Liver (tissue), 3 donors: Measurements from ENCODE around the gene DNM3.

ENCODE experiments used
- EGR1 ChIP-seq, 2 donors: IDR thresholded peaks; 2 replicates each; pipeline ENCODE4 v1.6.1; 2016 to 2018; ENCODE audit warnings: antibody characterized with exemption in 2 of 2, low read depth in 2 of 2
- GABPA ChIP-seq, 2 donors: IDR thresholded peaks in 1 of 2; conservative IDR thresholded peaks in 1 of 2; 2 replicates each; pipeline ENCODE4 v1.6.1; 2016; ENCODE audit warnings: antibody characterized with exemption in 2 of 2, mild to moderate bottlenecking in 1 of 2, moderate library complexity in 1 of 2
- HNF4G ChIP-seq: IDR thresholded peaks from 2 replicates; pipeline ENCODE4 v1.6.1; 2016; ENCODE audit warnings: antibody characterized with exemption
- JUND ChIP-seq, 2 donors: IDR thresholded peaks; 2 replicates each; pipeline ENCODE4 v1.6.1; 2016; ENCODE audit warnings: antibody characterized with exemption in 2 of 2
- NR2F2 ChIP-seq: IDR thresholded peaks from 2 replicates; pipeline ENCODE4 v1.6.1; 2016; ENCODE audit warnings: antibody characterized with exemption
- RAD21 ChIP-seq, 2 donors: IDR thresholded peaks; 2 replicates each; pipeline ENCODE4 v1.6.1; 2016; ENCODE audit warnings: antibody characterized with exemption in 2 of 2, mild to moderate bottlenecking in 2 of 2
- SP1 ChIP-seq: IDR thresholded peaks from 2 replicates; pipeline ENCODE4 v1.6.1; 2018; ENCODE audit warnings: antibody characterized with exemption, mild to moderate bottlenecking
- TAF1 ChIP-seq: conservative IDR thresholded peaks from 2 replicates; pipeline ENCODE4 v1.6.1; 2016; ENCODE audit warnings: antibody characterized with exemption, mild to moderate bottlenecking
- YY1 ChIP-seq: IDR thresholded peaks from 2 replicates; pipeline ENCODE4 v1.6.1; 2016; ENCODE audit warnings: antibody characterized with exemption, mild to moderate bottlenecking
- TF ChIP-seq, protein P1 (sequence below): fragments of 150-350 bp; IDR thresholded peaks from 2 replicates; pipeline ENCODE4 v1.5.1; 2017; ENCODE audit warnings: improper control_type of control experiment, low read depth, low read length; ENCODE audit not compliant: missing input control
- TF ChIP-seq, protein P2 (sequence below): IDR thresholded peaks from 2 replicates; pipeline ENCODE4 v1.6.1; 2016; ENCODE audit warnings: antibody characterized with exemption
- TF ChIP-seq, protein P3 (sequence below): IDR thresholded peaks from 2 replicates; pipeline ENCODE4 v1.6.1; 2016; ENCODE audit warnings: antibody characterized with exemption
- TF ChIP-seq, protein P4 (sequence below): IDR thresholded peaks from 2 replicates; pipeline ENCODE4 v1.6.1; 2016; ENCODE audit warnings: antibody characterized with exemption, mild to moderate bottlenecking
- TF ChIP-seq, protein P5 (sequence below): IDR thresholded peaks from 2 replicates; pipeline ENCODE4 v1.6.1; 2016; ENCODE audit warnings: antibody characterized with exemption
- donor health status: healthy.
- donor health status: healthy.

DNA sequence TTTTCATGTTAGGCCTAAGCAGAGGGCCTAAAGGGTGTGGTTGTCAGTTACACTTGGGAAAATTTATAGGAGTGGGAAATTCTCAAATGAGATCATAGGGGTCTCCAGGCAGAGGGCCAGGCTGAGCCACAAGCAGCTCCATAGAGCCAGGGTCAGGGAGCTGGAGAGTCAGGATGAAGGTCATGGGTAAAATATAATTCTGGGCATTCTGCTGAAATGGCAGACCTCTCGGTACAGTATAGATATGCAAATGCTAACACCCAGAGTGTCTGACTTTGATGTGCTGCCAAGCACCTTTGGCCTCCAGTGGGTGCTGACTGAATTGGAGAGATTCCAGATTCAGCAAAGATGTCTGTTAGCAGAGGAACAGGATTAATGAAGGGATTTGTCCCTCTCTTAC is 40.1 kb downstream of the DNM3 start:
- TF ChIP-seq, protein P1, sequence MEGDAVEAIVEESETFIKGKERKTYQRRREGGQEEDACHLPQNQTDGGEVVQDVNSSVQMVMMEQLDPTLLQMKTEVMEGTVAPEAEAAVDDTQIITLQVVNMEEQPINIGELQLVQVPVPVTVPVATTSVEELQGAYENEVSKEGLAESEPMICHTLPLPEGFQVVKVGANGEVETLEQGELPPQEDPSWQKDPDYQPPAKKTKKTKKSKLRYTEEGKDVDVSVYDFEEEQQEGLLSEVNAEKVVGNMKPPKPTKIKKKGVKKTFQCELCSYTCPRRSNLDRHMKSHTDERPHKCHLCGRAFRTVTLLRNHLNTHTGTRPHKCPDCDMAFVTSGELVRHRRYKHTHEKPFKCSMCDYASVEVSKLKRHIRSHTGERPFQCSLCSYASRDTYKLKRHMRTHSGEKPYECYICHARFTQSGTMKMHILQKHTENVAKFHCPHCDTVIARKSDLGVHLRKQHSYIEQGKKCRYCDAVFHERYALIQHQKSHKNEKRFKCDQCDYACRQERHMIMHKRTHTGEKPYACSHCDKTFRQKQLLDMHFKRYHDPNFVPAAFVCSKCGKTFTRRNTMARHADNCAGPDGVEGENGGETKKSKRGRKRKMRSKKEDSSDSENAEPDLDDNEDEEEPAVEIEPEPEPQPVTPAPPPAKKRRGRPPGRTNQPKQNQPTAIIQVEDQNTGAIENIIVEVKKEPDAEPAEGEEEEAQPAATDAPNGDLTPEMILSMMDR = no peak
- TF ChIP-seq TAF1 (no peak), EGR1 (IDR thresholded peaks at IDR 0.05; ENCODE audit: low read depth in 2 of 2) (no peak), YY1 (no peak), GABPA (IDR thresholded peaks at IDR 0.05 in 1 of 2, conservative IDR thresholded peaks at IDR 0.05 in 1 of 2) (no peak), SP1 (no peak), NR2F2 (no peak), HNF4G (no peak), RAD21 (IDR thresholded peaks at IDR 0.05) (no peak), JUND (IDR thresholded peaks at IDR 0.05) (no peak)
- TF ChIP-seq, protein P2, sequence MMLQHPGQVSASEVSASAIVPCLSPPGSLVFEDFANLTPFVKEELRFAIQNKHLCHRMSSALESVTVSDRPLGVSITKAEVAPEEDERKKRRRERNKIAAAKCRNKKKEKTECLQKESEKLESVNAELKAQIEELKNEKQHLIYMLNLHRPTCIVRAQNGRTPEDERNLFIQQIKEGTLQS = no peak
- TF ChIP-seq, protein P3, sequence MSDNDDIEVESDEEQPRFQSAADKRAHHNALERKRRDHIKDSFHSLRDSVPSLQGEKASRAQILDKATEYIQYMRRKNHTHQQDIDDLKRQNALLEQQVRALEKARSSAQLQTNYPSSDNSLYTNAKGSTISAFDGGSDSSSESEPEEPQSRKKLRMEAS = no peak
- TF ChIP-seq, protein P4, sequence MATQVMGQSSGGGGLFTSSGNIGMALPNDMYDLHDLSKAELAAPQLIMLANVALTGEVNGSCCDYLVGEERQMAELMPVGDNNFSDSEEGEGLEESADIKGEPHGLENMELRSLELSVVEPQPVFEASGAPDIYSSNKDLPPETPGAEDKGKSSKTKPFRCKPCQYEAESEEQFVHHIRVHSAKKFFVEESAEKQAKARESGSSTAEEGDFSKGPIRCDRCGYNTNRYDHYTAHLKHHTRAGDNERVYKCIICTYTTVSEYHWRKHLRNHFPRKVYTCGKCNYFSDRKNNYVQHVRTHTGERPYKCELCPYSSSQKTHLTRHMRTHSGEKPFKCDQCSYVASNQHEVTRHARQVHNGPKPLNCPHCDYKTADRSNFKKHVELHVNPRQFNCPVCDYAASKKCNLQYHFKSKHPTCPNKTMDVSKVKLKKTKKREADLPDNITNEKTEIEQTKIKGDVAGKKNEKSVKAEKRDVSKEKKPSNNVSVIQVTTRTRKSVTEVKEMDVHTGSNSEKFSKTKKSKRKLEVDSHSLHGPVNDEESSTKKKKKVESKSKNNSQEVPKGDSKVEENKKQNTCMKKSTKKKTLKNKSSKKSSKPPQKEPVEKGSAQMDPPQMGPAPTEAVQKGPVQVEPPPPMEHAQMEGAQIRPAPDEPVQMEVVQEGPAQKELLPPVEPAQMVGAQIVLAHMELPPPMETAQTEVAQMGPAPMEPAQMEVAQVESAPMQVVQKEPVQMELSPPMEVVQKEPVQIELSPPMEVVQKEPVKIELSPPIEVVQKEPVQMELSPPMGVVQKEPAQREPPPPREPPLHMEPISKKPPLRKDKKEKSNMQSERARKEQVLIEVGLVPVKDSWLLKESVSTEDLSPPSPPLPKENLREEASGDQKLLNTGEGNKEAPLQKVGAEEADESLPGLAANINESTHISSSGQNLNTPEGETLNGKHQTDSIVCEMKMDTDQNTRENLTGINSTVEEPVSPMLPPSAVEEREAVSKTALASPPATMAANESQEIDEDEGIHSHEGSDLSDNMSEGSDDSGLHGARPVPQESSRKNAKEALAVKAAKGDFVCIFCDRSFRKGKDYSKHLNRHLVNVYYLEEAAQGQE = no peak
- TF ChIP-seq, protein P5, sequence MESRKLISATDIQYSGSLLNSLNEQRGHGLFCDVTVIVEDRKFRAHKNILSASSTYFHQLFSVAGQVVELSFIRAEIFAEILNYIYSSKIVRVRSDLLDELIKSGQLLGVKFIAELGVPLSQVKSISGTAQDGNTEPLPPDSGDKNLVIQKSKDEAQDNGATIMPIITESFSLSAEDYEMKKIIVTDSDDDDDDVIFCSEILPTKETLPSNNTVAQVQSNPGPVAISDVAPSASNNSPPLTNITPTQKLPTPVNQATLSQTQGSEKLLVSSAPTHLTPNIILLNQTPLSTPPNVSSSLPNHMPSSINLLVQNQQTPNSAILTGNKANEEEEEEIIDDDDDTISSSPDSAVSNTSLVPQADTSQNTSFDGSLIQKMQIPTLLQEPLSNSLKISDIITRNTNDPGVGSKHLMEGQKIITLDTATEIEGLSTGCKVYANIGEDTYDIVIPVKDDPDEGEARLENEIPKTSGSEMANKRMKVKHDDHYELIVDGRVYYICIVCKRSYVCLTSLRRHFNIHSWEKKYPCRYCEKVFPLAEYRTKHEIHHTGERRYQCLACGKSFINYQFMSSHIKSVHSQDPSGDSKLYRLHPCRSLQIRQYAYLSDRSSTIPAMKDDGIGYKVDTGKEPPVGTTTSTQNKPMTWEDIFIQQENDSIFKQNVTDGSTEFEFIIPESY = no peak
